Gastrocnemius medialis (tissue), 4 donors: ENCODE measurements around the gene AGFG2. TPM values are rescaled to one million over a fixed set of nuclear protein-coding genes. Genes with fewer than 3 reads are reported as not detected.
A peak's percentile ranks its signal among the peaks of the same experiment; 100 is the strongest.

ENCODE experiments used
- ATAC-seq, 2 donors: fragments of 150-250 bp; one replicate each; pipeline ENCODE4 v1.9.1; 2016
- DNase-seq, 2 donors: peaks; one replicate each; pipeline ENCODE4 v3.0.0-alpha.2; 2019
- H3K27ac ChIP-seq, 4 donors: fragments of 200-600 bp; sonication (generic); 1 replicate in 1 of 4; 2 replicates in 3 of 4; pipeline ENCODE4 v1.5.1; 2016 to 2018; ENCODE audit warnings: mild to moderate bottlenecking in 2 of 4, moderate library complexity in 1 of 4
- H3K27me3 ChIP-seq, 3 donors: fragments of 200-600 bp; sonication (generic) in 2 of 3; 1 replicate in 1 of 3; 2 replicates in 2 of 3; pipeline versions ENCODE4 v1.5.1 to v1.6.0; 2016 to 2019; ENCODE audit warnings: mild to moderate bottlenecking in 1 of 3, moderate library complexity in 1 of 3
- H3K36me3 ChIP-seq, 2 donors: fragments of 200-600 bp; sonication (generic) in 1 of 2; one replicate each; pipeline ENCODE4 v1.5.1; 2017 to 2018
- H3K4me1 ChIP-seq, 2 donors: fragments of 200-600 bp; sonication (generic) in 1 of 2; one replicate each; pipeline ENCODE4 v1.5.1; 2016 to 2017; ENCODE audit warnings: mild to moderate bottlenecking in 2 of 2
- H3K4me3 ChIP-seq, 4 donors: fragments of 200-600 bp; sonication (generic) in 3 of 4; 1 replicate in 1 of 4; 2 replicates in 3 of 4; pipeline ENCODE4 v1.5.1; 2016 to 2019; ENCODE audit warnings: mild to moderate bottlenecking in 2 of 4
- H3K9me3 ChIP-seq, 3 donors: fragments of 200-600 bp; sonication (generic) in 2 of 3; 1 replicate in 1 of 3; 2 replicates in 2 of 3; pipeline ENCODE4 v1.5.1; 2016 to 2019
- POLR2A ChIP-seq, 2 donors: fragments of 450-650 bp; IDR thresholded peaks; one replicate each; pipeline ENCODE4 v1.6.1; 2017; ENCODE audit warnings: antibody characterized with exemption in 2 of 2, mild to moderate bottlenecking in 2 of 2, moderate library complexity in 2 of 2
- in situ Hi-C, 4 donors: fragments of 200-750 bp; cut with MboI; loops; one replicate each; pipeline versions ENCODE4 v1.15.0 to v1.8.0; 2017; ENCODE audit warnings: low sequenced_read_pairs in 4 of 4
- intact Hi-C: fragments of 100-400 bp; cut with DNase I; formaldehyde crosslinking; loops from one replicate; pipeline ENCODE4 v1.15.1; 2023; ENCODE audit warnings: low total_unique reads
- total RNA-seq, 4 donors: library from RNA; depleted of rRNA; stranded (reverse); fragments of >200 nt; gene quantifications; one replicate each; pipeline versions ENCODE4 v1.1.0 to v1.2.3, GENCODE V29; 2016
- TF ChIP-seq, protein P1 (sequence below), 5 experiments: fragments of 450-650 bp in 3 of 5; fragments of 200-600 bp in 2 of 5; sonication (generic) in 2 of 5; IDR thresholded peaks in 4 of 5; conservative IDR thresholded peaks in 1 of 5; 1 replicate in 4 of 5; 2 replicates in 1 of 5; pipeline ENCODE4 v1.5.1; 2016 to 2019; ENCODE audit warnings: antibody characterized with exemption in 5 of 5, mild to moderate bottlenecking in 3 of 5, moderate library complexity in 3 of 5

AGFG2 gene
- total RNA-seq, 4 donors from 2014 or later, result 10.7 to 16.4 (median 13.5) TPM

DNA sequence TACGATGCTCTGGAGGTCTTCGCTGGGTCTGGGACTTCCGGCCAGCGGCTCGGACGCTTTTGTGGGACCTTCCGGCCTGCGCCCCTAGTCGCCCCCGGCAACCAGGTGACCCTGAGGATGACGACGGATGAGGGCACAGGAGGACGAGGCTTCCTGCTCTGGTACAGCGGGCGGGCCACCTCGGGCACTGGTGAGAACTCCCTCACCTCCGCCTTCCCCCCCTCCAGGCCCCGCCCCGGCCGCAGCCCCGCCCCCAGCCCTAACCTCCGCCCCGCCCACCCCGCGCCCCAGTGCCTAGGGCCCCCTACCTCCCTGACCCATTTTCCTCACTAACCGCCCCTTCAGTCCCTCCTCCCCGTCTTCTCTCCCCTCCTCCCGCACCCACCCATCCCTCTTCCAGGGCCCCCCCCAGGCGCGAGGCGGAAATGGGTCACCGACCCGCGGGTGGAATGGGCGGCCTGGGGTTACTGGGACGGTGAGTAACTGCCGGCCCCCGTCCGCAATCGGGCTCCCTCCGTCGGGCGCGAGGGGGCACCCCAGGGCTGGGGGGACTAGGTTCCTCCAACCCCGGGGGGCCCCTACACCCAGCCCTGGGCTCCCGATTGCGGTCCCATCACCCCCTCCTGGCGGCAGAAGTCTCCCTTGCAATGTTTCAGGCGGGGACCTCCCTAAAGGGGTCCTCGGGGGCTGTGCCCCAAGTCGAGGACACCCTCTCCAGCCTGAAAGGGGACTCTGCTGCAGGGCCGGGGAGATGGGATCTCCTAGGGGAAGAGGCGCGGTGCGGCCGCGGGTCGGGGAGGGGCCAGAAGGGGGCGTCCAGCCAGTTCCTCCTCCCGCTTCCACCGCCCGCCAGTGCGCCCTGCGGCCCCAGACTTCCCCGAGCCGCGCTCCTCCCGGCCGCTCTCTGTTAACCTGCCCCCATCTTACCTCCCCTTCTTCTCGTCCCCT is 65.3 kb downstream of the AGFG2 start:
- peaks cover 4 to 13% of the 10 kb centered on the region in 2 donors for H3K4me1 ChIP-seq
- peaks cover 0 to 15% (median 8%) of the 10 kb centered on the region in 3 donors for H3K27me3 ChIP-seq
- peak; percentile 38 to 51 for DNase-seq
- peak; percentile 69 to 80 for ATAC-seq
- peak overlapping the region; percentile 74 to 85 (median 77) for H3K27ac ChIP-seq
- no peaks in the 10 kb centered on the region for H3K36me3 ChIP-seq
- intact Hi-C loops, result loop anchor here (2.0 to 10.0 kb wide), 2 partner anchors 18 to 1470 kb away; partner anchors contain the start of genes FBXO24 and LRCH4
- in situ Hi-C loops, result no loop called here
- peak overlapping the region; percentile 75 to 99 (median 89) for H3K4me3 ChIP-seq
- no peaks in the 10 kb centered on the region for H3K9me3 ChIP-seq
- TF ChIP-seq, protein P1, sequence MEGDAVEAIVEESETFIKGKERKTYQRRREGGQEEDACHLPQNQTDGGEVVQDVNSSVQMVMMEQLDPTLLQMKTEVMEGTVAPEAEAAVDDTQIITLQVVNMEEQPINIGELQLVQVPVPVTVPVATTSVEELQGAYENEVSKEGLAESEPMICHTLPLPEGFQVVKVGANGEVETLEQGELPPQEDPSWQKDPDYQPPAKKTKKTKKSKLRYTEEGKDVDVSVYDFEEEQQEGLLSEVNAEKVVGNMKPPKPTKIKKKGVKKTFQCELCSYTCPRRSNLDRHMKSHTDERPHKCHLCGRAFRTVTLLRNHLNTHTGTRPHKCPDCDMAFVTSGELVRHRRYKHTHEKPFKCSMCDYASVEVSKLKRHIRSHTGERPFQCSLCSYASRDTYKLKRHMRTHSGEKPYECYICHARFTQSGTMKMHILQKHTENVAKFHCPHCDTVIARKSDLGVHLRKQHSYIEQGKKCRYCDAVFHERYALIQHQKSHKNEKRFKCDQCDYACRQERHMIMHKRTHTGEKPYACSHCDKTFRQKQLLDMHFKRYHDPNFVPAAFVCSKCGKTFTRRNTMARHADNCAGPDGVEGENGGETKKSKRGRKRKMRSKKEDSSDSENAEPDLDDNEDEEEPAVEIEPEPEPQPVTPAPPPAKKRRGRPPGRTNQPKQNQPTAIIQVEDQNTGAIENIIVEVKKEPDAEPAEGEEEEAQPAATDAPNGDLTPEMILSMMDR (IDR thresholded peaks at IDR 0.05 in 4 of 5, conservative IDR thresholded peaks at IDR 0.05 in 1 of 5), result peak in 4 of 5 experiments; percentile 37 to 55 (median 44)
- TF ChIP-seq POLR2A (IDR thresholded peaks at IDR 0.05), result peak; percentile 10 to 12

DNA sequence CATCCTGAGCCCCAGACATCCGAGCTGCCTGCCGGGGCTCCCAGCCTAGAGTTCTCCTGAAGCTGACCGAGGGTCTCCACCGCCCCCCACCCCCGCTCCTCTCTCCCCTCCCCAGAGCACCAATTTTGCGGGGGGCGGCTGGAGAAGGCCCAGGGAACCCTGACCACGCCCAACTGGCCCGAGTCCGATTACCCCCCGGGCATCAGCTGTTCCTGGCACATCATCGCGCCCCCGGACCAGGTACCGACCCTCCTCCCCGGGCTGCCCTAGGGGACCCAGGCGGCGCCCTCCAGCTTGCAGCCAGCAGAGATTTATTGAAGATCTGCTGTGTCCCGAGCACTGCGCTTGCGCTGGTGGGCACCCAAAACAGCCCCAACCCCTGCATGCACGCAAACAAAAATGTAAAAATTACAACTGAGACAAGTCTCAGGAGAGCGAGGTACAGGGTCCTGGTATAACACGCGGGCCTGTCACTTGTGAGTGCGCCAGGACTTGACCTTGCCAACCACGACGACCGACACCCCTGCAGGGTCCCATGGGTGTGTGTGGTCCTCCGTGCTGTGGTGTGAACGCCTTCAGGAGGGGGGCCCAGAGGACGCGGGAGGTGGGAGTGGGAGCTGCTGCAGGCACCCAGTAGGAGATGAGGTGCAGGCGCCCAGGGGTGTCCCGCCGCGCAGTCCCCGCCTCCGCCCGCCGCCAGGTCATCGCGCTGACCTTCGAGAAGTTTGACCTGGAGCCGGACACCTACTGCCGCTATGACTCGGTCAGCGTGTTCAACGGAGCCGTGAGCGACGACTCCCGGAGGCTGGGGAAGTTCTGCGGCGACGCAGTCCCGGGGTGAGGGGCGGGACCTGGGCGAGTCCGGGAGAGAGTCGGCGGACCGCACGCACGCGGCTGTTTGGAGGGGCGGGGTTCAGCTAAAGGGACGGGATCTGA is 66.2 kb downstream of the AGFG2 start:
- DNase-seq (no peak), ATAC-seq (no peak)
- no peaks in the 10 kb centered on the region for H3K9me3 ChIP-seq
- peak overlapping the region; percentile 74 to 85 (median 77) for H3K27ac ChIP-seq
- TF ChIP-seq, protein P1 (IDR thresholded peaks at IDR 0.05 in 4 of 5, conservative IDR thresholded peaks at IDR 0.05 in 1 of 5), result no peak
- no peak for TF ChIP-seq POLR2A (IDR thresholded peaks at IDR 0.05)
- intact Hi-C loops, result loop anchor here (2.0 to 10.0 kb wide), 2 partner anchors 18 to 1470 kb away; partner anchors contain the start of genes FBXO24 and LRCH4
- in situ Hi-C loops, result no loop called here
- H3K4me1 ChIP-seq, result peaks cover 4 to 13% of the 10 kb centered on the region in 2 donors
- peaks cover 0 to 15% (median 8%) of the 10 kb centered on the region in 3 donors for H3K27me3 ChIP-seq
- no peaks in the 10 kb centered on the region for H3K36me3 ChIP-seq
- peak overlapping the region; percentile 75 to 99 (median 89) for H3K4me3 ChIP-seq

DNA sequence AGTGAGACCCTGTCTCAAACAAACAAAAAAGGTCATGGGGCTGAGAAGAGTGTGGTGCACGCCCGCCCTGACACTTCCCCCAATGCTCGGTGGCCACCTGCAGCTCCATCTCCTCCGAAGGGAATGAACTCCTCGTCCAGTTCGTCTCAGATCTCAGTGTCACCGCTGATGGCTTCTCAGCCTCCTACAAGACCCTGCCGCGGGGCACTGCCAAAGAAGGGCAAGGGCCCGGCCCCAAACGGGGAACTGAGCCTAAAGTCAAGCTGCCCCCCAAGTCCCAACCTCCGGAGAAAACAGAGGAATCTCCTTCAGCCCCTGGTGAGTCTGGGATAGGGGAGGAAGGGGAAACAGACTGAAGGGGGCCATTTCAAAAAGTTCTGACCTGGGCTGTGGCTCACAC is 67.3 kb downstream of the AGFG2 start:
- Histone ChIP-seq H3K36me3 (no peaks in the 10 kb centered on the region), H3K27ac (no peak overlapping the region), H3K4me3 (no peak overlapping the region), H3K4me1 (peaks cover 4 to 13% of the 10 kb centered on the region in 2 donors), H3K9me3 (no peaks in the 10 kb centered on the region), H3K27me3 (peaks cover 0 to 15% (median 8%) of the 10 kb centered on the region in 3 donors)
- in situ Hi-C loops (no loop called here), intact Hi-C loops (loop anchor here (10.0 kb wide), 1 partner anchor 1468 kb away; no protein-coding TSS in a partner anchor)
- no peak for DNase-seq
- no peak for TF ChIP-seq POLR2A (IDR thresholded peaks at IDR 0.05)
- TF ChIP-seq, protein P1 (IDR thresholded peaks at IDR 0.05 in 4 of 5, conservative IDR thresholded peaks at IDR 0.05 in 1 of 5), result no peak
- ATAC-seq, result no peak

DNA sequence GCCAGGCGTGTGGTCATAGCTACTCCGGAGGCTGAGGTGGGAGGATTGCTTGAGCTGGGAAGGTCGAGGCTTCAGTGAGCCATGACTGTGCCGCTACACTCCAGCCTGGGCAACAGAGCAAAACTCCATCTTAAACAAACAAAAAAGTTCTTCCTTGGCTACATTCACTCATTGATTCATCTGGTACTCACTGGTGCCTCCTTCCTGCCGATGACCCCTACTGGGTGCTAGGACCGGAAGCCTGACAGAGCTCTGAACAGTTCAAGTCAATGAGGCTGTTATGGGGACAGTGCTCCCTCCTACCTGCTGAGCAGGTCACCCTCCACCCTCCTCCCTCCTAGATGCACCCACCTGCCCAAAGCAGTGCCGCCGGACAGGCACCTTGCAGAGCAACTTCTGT is 68.1 kb downstream of the AGFG2 start:
- H3K4me3 ChIP-seq, result no peak overlapping the region
- ATAC-seq (no peak), DNase-seq (no peak)
- H3K27me3 ChIP-seq, result peaks cover 0 to 15% (median 8%) of the 10 kb centered on the region in 3 donors
- intact Hi-C loops (loop anchor here (10.0 kb wide), 1 partner anchor 1468 kb away; no protein-coding TSS in a partner anchor), in situ Hi-C loops (no loop called here)
- H3K9me3 ChIP-seq, result no peaks in the 10 kb centered on the region
- no peak for TF ChIP-seq POLR2A (IDR thresholded peaks at IDR 0.05)
- TF ChIP-seq, protein P1 (IDR thresholded peaks at IDR 0.05 in 4 of 5, conservative IDR thresholded peaks at IDR 0.05 in 1 of 5), result no peak
- H3K27ac ChIP-seq, result no peak overlapping the region
- H3K36me3 ChIP-seq, result no peaks in the 10 kb centered on the region
- peaks cover 4 to 17% of the 10 kb centered on the region in 2 donors for H3K4me1 ChIP-seq
